ENCODE results near the gene MBD3.
"Not testable (repeated sequence)": the region's sequence is repeated elsewhere in the genome, so short reads cannot be mapped to it uniquely, and the experiment has no call there.

The MBD3 gene, protein sequence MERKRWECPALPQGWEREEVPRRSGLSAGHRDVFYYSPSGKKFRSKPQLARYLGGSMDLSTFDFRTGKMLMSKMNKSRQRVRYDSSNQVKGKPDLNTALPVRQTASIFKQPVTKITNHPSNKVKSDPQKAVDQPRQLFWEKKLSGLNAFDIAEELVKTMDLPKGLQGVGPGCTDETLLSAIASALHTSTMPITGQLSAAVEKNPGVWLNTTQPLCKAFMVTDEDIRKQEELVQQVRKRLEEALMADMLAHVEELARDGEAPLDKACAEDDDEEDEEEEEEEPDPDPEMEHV

DNA sequence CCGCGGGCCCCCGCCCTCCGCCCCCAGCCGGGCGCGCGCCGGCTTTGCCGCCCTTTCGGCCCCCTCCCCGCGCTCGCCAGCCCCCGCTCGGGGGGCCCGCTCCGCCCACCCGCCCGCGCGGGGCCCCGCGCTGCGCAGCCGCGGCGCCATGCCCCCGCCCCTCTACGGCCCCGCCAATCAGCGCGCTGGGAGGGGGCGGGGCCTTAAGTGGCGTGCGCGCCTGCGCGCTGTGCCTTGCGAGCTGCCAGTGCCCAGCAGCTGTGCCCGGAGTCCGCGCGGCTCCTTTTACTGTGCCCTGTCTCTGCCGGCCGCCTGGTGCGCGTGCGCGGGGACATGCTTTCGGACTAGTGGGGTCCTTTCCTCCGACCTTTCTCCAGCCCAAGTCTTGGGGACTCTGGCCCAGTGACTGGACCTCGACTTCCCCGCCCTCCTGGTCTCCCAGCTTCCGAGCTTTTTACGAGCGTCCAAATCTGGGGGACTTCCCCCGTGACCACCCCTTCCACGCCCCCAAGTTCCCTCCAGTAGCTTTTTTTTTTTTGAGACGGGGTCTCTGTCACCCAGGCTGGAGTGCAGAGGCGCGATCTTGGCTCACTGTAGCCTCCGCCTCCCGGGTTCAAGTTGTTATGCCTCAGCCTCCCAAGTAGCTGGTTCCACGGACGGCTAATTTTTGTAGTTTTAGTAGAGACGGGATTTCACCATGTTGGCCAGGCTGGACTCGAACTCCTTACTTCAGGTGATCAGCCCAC, at the start of gene MBD3:
TSS of gene MBD3 (minus strand) at position 111 of the 746 bp plus-strand sequence. CDS start 234 bp downstream, outside the sequence.
- Histone ChIP-seq H3K27me3 (ENCODE audit: insufficient read depth, insufficient read length) (no peaks in the 10 kb centered on the region), H3K4me1 (ENCODE audit: insufficient read depth, insufficient read length) (peaks cover 9% of the 10 kb centered on the region)
- DNase-seq (ENCODE audit: low read depth, low spot score): peak; percentile 88

GRCh38 chr19:1640893-1641448, 48.3 kb upstream of the MBD3 start:
- peaks cover 99% of the 10 kb centered on the region for H3K36me3 ChIP-seq (ENCODE audit: insufficient read depth, insufficient read length, low read length)
- H3K9me3 ChIP-seq (ENCODE audit: insufficient read depth, low read length); H3K27me3 ChIP-seq (ENCODE audit: insufficient read depth, insufficient read length); H3K9ac ChIP-seq (ENCODE audit: insufficient read length, low read depth); H3K4me3 ChIP-seq (ENCODE audit: insufficient read length, low read depth); H3K4me1 ChIP-seq (ENCODE audit: insufficient read depth, insufficient read length); DNase-seq (ENCODE audit: low read depth, low spot score): not testable (repeated sequence)

More for the DNA sequence above, at the start of gene MBD3:
- peaks cover 51% of the 10 kb centered on the region for H3K36me3 ChIP-seq (ENCODE audit: insufficient read depth, insufficient read length, low read length)
- TF ChIP-seq SUZ12 (IDR thresholded peaks at IDR 0.05; ENCODE audit: extremely low read depth, insufficient read depth, insufficient read length): no peak
- no peak for TF ChIP-seq ZNF274 (IDR thresholded peaks at IDR 0.05; ENCODE audit: low read depth, low read length)
- no peak for TF ChIP-seq YY1 (IDR thresholded peaks at IDR 0.05; ENCODE audit: insufficient read depth, insufficient read length)
- H3K9ac ChIP-seq (ENCODE audit: insufficient read length, low read depth): peak within 1 kb of the TSS; percentile 100
- H3K4me3 ChIP-seq (ENCODE audit: insufficient read length, low read depth): peak within 1 kb of the TSS; percentile 98
- H3K9me3 ChIP-seq (ENCODE audit: insufficient read depth, low read length): no peaks in the 10 kb centered on the region

- Histone ChIP-seq H3K4me1 (ENCODE audit: insufficient read depth, insufficient read length) (peaks cover 14% of the 10 kb centered on the region), H3K9ac (ENCODE audit: insufficient read length, low read depth) (no peak overlapping the region), H3K9me3 (ENCODE audit: insufficient read depth, low read length) (no peaks in the 10 kb centered on the region), H3K36me3 (ENCODE audit: insufficient read depth, insufficient read length, low read length) (peaks cover 93% of the 10 kb centered on the region), H3K27me3 (ENCODE audit: insufficient read depth, insufficient read length) (no peaks in the 10 kb centered on the region), H3K4me3 (ENCODE audit: insufficient read length, low read depth) (no peak overlapping the region)
- TF ChIP-seq YY1 (IDR thresholded peaks at IDR 0.05; ENCODE audit: insufficient read depth, insufficient read length) (no peak), ZNF274 (IDR thresholded peaks at IDR 0.05; ENCODE audit: low read depth, low read length) (no peak), SUZ12 (IDR thresholded peaks at IDR 0.05; ENCODE audit: extremely low read depth, insufficient read depth, insufficient read length) (no peak)
- no peak for DNase-seq (ENCODE audit: low read depth, low spot score)
Observed at GRCh38 chr19:1636325-1637236, 43.9 kb upstream of the MBD3 start.

- H3K27me3 ChIP-seq (ENCODE audit: insufficient read depth, insufficient read length): no peaks in the 10 kb centered on the region
- DNase-seq (ENCODE audit: low read depth, low spot score): no peak
- TF ChIP-seq YY1 (IDR thresholded peaks at IDR 0.05; ENCODE audit: insufficient read depth, insufficient read length) (no peak), ZNF274 (IDR thresholded peaks at IDR 0.05; ENCODE audit: low read depth, low read length) (no peak), SUZ12 (IDR thresholded peaks at IDR 0.05; ENCODE audit: extremely low read depth, insufficient read depth, insufficient read length) (no peak)
- H3K4me1 ChIP-seq (ENCODE audit: insufficient read depth, insufficient read length): peaks cover 14% of the 10 kb centered on the region
- H3K4me3 ChIP-seq (ENCODE audit: insufficient read length, low read depth): no peak overlapping the region
- H3K9ac ChIP-seq (ENCODE audit: insufficient read length, low read depth): no peak overlapping the region
- peaks cover 92% of the 10 kb centered on the region for H3K36me3 ChIP-seq (ENCODE audit: insufficient read depth, insufficient read length, low read length)
- H3K9me3 ChIP-seq (ENCODE audit: insufficient read depth, low read length): no peaks in the 10 kb centered on the region
Observed at GRCh38 chr19:1634938-1635243, 42.2 kb upstream of the MBD3 start.

GRCh38 chr19:1634242-1634937, 41.7 kb upstream of the MBD3 start:
- peaks cover 92% of the 10 kb centered on the region for H3K36me3 ChIP-seq (ENCODE audit: insufficient read depth, insufficient read length, low read length)

DNA sequence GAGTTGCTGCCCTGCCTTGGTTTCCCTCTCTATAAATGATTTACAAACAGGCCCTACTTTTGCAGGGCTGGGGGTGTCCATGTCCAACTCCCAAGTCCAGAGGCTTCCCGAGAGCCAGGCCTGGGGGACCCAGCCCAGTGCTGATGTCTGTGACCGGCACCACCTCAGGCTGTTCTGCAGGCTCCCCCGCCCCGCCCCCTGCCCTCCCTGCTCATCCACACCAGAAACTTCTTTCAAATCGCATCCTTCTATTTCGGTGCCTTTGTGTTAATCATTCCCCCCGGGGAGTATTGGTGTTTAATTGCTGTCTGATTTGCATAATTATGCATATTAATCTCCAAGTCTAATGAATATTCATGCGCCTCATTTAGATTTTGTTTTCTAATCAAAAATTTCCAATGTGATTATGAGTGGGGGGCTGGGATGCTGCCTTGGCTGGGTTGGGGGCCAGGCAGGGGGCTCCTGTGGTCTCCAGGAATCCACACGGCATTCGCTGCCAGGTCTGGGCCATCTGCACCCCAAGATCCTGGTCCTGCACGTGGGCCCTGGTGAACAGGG, 40.7 kb upstream of the MBD3 start:
- H3K9ac ChIP-seq (ENCODE audit: insufficient read length, low read depth): no peak overlapping the region
- peaks cover 14% of the 10 kb centered on the region for H3K4me1 ChIP-seq (ENCODE audit: insufficient read depth, insufficient read length)
- no peaks in the 10 kb centered on the region for H3K9me3 ChIP-seq (ENCODE audit: insufficient read depth, low read length)
- no peak overlapping the region for H3K4me3 ChIP-seq (ENCODE audit: insufficient read length, low read depth)
- no peaks in the 10 kb centered on the region for H3K27me3 ChIP-seq (ENCODE audit: insufficient read depth, insufficient read length)
- TF ChIP-seq YY1 (IDR thresholded peaks at IDR 0.05; ENCODE audit: insufficient read depth, insufficient read length): no peak
- no peak for TF ChIP-seq ZNF274 (IDR thresholded peaks at IDR 0.05; ENCODE audit: low read depth, low read length)
- TF ChIP-seq SUZ12 (IDR thresholded peaks at IDR 0.05; ENCODE audit: extremely low read depth, insufficient read depth, insufficient read length): no peak
- peaks cover 87% of the 10 kb centered on the region for H3K36me3 ChIP-seq (ENCODE audit: insufficient read depth, insufficient read length, low read length)
- no peak for DNase-seq (ENCODE audit: low read depth, low spot score)

More at GRCh38 chr19:1634242-1634937, 41.7 kb upstream of the MBD3 start:
- Histone ChIP-seq H3K9ac (ENCODE audit: insufficient read length, low read depth) (no peak overlapping the region), H3K27me3 (ENCODE audit: insufficient read depth, insufficient read length) (no peaks in the 10 kb centered on the region), H3K4me1 (ENCODE audit: insufficient read depth, insufficient read length) (peaks cover 14% of the 10 kb centered on the region), H3K9me3 (ENCODE audit: insufficient read depth, low read length) (no peaks in the 10 kb centered on the region), H3K4me3 (ENCODE audit: insufficient read length, low read depth) (no peak overlapping the region)
- TF ChIP-seq SUZ12 (IDR thresholded peaks at IDR 0.05; ENCODE audit: extremely low read depth, insufficient read depth, insufficient read length) (no peak), YY1 (IDR thresholded peaks at IDR 0.05; ENCODE audit: insufficient read depth, insufficient read length) (no peak), ZNF274 (IDR thresholded peaks at IDR 0.05; ENCODE audit: low read depth, low read length) (no peak)
- no peak for DNase-seq (ENCODE audit: low read depth, low spot score)
